GM12874 (cell line): Measurements from ENCODE around the gene TMEM208.

Source experiments
- CTCF ChIP-seq: IDR thresholded peaks from 2 replicates; pipeline ENCODE4 v1.5.1; 2011; ENCODE audit warnings: low read depth, mild to moderate bottlenecking, control low read depth, low read length, moderate library complexity; ENCODE audit not compliant: insufficient read depth

TMEM208 gene

GRCh38 chr16:67270931-67271338 lies 44.0 kb downstream of the TMEM208 start:
- no peak for TF ChIP-seq CTCF

GRCh38 chr16:67271446-67271845 lies 44.5 kb downstream of the TMEM208 start:
- no peak for TF ChIP-seq CTCF

- TF ChIP-seq CTCF = no peak
These were observed 48.4 kb downstream of the TMEM208 start for GRCh38 chr16:67275321-67275720.

- no peak for TF ChIP-seq CTCF
These were observed 50.5 kb downstream of the TMEM208 start for GRCh38 chr16:67277294-67277998.

- TF ChIP-seq CTCF = no peak
These were observed 51.3 kb downstream of the TMEM208 start for GRCh38 chr16:67277999-67278772.
